ENCODE measurements around the gene SH3BP5.

SH3BP5 gene

GRCh38 chr3:15325228-15325627, 7.2 kb downstream of the SH3BP5 start:
- DNase-seq (ENCODE audit: low spot score) = peak; percentile 55

- DNase-seq (ENCODE audit: low spot score) = no peak
Measured at GRCh38 chr3:15324379-15324808, 8.0 kb downstream of the SH3BP5 start.

DNA sequence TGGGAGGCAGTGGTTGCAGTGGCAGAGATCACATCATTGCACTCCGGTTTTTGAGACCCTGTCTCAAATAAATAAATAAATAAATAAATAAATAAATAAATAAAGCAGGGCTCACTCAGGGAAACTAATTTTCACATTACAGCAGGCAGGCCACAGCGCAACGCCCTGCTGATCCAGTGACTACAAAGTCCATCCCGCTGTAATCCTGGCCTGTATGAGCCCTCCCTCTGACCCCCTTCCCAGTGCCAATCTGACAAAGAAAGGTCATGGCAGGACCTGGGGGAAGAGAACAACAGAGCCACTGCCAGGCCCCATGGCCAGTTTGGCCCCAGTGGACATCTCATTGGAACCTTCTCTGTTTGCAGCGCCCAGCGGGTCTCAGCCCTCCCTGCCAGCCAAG, 9.3 kb downstream of the SH3BP5 start:
- DNase-seq (ENCODE audit: low spot score) = no peak

- DNase-seq (ENCODE audit: low spot score) = no peak
Measured at GRCh38 chr3:15321349-15321748, 11.0 kb downstream of the SH3BP5 start.

- DNase-seq (ENCODE audit: low spot score) = peak; percentile 40
Measured at GRCh38 chr3:15319575-15319974, 12.8 kb downstream of the SH3BP5 start.

GRCh38 chr3:15319136-15319535, 13.2 kb downstream of the SH3BP5 start:
- DNase-seq (ENCODE audit: low spot score) = no peak

GRCh38 chr3:15318661-15319060, 13.7 kb downstream of the SH3BP5 start:
- no peak for DNase-seq (ENCODE audit: low spot score)

- DNase-seq (ENCODE audit: low spot score) = peak; percentile 61
Measured at GRCh38 chr3:15316998-15317435, 15.4 kb downstream of the SH3BP5 start.

GRCh38 chr3:15315003-15315402, 17.4 kb downstream of the SH3BP5 start:
- DNase-seq (ENCODE audit: low spot score) = peak; percentile 56

- no peak for DNase-seq (ENCODE audit: low spot score)
Measured at GRCh38 chr3:15314276-15314675, 18.1 kb downstream of the SH3BP5 start.

DNA sequence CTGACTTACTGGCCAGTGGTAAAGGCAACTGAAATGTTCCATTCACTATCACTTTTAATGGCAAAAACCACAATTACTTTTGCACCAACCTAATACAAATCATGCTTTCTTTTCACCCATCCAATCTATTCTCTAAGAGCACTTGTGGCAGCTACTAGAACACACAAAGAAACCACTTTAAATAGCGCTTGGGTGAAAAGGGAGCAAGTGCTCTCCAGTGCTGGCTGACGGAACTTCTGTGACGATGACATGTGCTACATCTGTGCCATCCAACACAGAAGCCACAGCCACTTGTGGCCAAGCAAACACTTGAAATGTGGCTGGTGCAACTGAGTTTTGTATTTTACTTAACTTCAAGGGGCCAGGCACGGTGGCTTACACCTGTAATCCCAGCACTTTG, 18.9 kb downstream of the SH3BP5 start:
- no peak for DNase-seq (ENCODE audit: low spot score)

- no peak for DNase-seq (ENCODE audit: low spot score)
Measured at GRCh38 chr3:15312550-15312949, 19.8 kb downstream of the SH3BP5 start.

GRCh38 chr3:15310491-15311370, 21.7 kb downstream of the SH3BP5 start:
- peak; percentile 57 for DNase-seq (ENCODE audit: low spot score)

- DNase-seq (ENCODE audit: low spot score) = no peak
Measured at GRCh38 chr3:15309662-15310335, 22.6 kb downstream of the SH3BP5 start.

- no peak for DNase-seq (ENCODE audit: low spot score)
Measured at GRCh38 chr3:15307580-15307979, 24.8 kb downstream of the SH3BP5 start.

DNA sequence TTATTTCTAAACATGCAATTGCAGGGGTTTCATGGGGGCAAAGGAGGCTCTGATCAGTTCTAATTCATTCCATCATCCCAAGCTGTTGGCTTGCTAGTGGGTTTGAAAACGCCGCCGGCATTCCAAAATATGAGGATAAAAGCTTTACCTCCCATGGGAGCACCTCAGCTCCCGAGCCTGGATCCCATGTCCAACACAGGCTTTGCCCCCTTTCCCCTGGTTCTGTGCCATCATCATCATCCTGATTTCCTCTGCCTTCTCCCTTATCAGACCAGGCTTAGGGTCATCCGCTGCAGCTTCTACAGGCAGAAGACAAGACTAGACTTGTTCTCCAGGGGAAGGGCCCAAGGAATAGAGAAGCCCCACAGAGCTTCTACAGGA, 25.4 kb downstream of the SH3BP5 start:
- DNase-seq (ENCODE audit: low spot score) = no peak

GRCh38 chr3:15305359-15305844, 27.0 kb downstream of the SH3BP5 start:
- DNase-seq (ENCODE audit: low spot score) = no peak

DNA sequence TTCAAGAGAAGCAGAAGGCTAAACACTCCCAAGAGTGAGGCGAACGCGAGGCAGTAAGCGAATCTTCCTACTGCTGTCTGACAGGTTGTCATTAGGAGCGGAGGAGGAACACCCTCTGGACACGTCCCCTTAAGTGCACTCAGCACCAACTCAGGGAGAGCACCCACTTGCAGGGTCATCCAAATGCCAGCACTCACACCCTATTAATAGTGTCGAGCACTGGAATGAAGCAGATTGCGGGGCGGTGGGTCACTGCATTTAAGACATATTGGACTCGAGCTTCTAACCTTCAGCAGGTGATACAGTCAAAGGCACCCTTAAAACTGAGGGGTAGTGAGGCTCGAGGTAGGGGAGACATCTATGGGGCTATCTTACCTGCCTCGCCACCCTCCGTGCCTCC, 28.7 kb downstream of the SH3BP5 start:
- no peak for DNase-seq (ENCODE audit: low spot score)

GRCh38 chr3:15303216-15303615, 29.2 kb downstream of the SH3BP5 start:
- no peak for DNase-seq (ENCODE audit: low spot score)

DNA sequence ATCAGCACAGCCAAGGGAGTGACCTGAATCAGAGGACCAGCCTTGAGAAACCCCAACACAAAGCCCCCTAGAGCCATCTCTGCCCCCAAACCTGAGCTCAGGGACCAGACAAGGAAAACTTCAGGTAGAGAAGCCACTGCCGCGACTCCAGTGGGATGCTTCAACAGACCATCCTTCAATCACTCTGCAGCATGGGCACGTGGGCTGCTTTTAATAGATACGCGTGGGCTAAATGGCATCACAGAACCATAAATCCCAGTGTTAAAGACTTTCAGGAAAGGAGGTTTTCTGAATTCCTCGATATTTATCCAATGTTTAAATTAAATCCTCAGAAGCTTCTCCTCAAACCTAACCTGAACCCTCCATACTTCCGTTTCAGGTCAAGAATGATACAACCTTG, 30.6 kb downstream of the SH3BP5 start:
- no peak for DNase-seq (ENCODE audit: low spot score)

- peak; percentile 83 for DNase-seq (ENCODE audit: low spot score)
Measured at GRCh38 chr3:15300323-15301078, 31.9 kb downstream of the SH3BP5 start.

DNA sequence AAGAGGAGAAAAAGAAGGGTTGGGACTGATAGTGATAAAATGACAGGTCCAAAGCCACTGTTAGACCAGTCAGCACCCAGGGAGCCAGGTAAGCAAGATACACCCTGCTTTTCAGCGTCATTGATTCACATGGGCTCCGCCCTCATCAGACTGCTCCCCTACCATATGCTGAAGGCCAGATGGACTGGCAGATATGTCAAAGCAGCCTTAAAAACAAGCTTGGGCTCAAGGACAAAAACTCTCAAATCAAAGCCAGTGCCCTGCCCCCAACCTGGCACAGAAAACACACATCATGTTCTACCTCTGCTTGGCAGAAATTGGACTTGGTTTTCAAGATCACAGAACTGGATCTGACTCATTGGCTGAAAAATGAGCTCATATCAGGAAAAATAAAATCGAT, 33.4 kb downstream of the SH3BP5 start:
- no peak for DNase-seq (ENCODE audit: low spot score)

Data from AG08395 (cell line).